Stimulated activated naive B cell treated with anti-CD40 and anti-IgM and Interleukin-4, amounts not matched to agents 10 μg/mL and 1 μg/mL and 100 μg/mL, for 72 hours (primary cell): ENCODE measurements around the gene PDGFC.

Source experiments
- ATAC-seq, 2 donors: fragments of 150-1000 bp; cut with Tn5 transposase; replicated peaks; 2 replicates each; pipeline ENCODE4 v1.10.0; 2021; ENCODE audit warnings: moderate library complexity in 1 of 2
- DNase-seq: peaks from one replicate; pipeline ENCODE4 v3.0.0; 2021
- H3K27ac Mint-ChIP-seq: one replicate; pipeline ENCODE4 v1.8.0; 2022; ENCODE audit warnings: mild to moderate bottlenecking, mixed read lengths
- H3K27me3 Mint-ChIP-seq, 2 donors: one replicate each; pipeline ENCODE4 v1.8.0; 2022; ENCODE audit warnings: mixed read lengths in 2 of 2
- H3K36me3 Mint-ChIP-seq, 2 donors: one replicate each; pipeline ENCODE4 v1.8.0; 2022; ENCODE audit warnings: mixed read lengths in 2 of 2, mild to moderate bottlenecking in 1 of 2
- H3K4me1 Mint-ChIP-seq, 2 donors: one replicate each; pipeline ENCODE4 v1.8.0; 2022; ENCODE audit warnings: mixed read lengths in 2 of 2, mild to moderate bottlenecking in 1 of 2
- H3K4me3 Mint-ChIP-seq, 2 donors: one replicate each; pipeline ENCODE4 v1.8.0; 2022; ENCODE audit warnings: mild to moderate bottlenecking in 2 of 2, mixed read lengths in 2 of 2, moderate library complexity in 1 of 2
- H3K9me3 Mint-ChIP-seq, 2 donors: one replicate each; pipeline ENCODE4 v1.8.0; 2022; ENCODE audit warnings: mixed read lengths in 2 of 2, mild to moderate bottlenecking in 1 of 2

The PDGFC gene

GRCh38 chr4:156992943-156993342 lies 21.3 kb upstream of the PDGFC start:
- H3K4me1 Mint-ChIP-seq = no peaks in the 10 kb centered on the region
- H3K4me3 Mint-ChIP-seq = no peak overlapping the region
- no peaks in the 10 kb centered on the region for H3K27me3 Mint-ChIP-seq
- H3K27ac Mint-ChIP-seq = no peak overlapping the region
- ATAC-seq (no peak), DNase-seq (no peak)
- peaks cover 0 to 2% of the 10 kb centered on the region in 2 donors for H3K36me3 Mint-ChIP-seq
- H3K9me3 Mint-ChIP-seq = peaks cover 16 to 17% of the 10 kb centered on the region in 2 donors

- H3K4me1 Mint-ChIP-seq = no peaks in the 10 kb centered on the region
- H3K4me3 Mint-ChIP-seq = no peak overlapping the region
- peaks cover 0 to 2% of the 10 kb centered on the region in 2 donors for H3K36me3 Mint-ChIP-seq
- DNase-seq (no peak), ATAC-seq (no peak)
- H3K9me3 Mint-ChIP-seq = peaks cover 6 to 8% of the 10 kb centered on the region in 2 donors
- no peak overlapping the region for H3K27ac Mint-ChIP-seq
- no peaks in the 10 kb centered on the region for H3K27me3 Mint-ChIP-seq
Observed at GRCh38 chr4:156991161-156991560, 19.6 kb upstream of the PDGFC start.

GRCh38 chr4:156983366-156983765 lies 11.8 kb upstream of the PDGFC start:
- peaks cover under 1 to 5% of the 10 kb centered on the region in 2 donors for H3K9me3 Mint-ChIP-seq

GRCh38 chr4:156981262-156981769 lies 9.7 kb upstream of the PDGFC start:
- H3K27ac Mint-ChIP-seq = no peak overlapping the region
- ATAC-seq (no peak), DNase-seq (no peak)
- H3K4me3 Mint-ChIP-seq = no peak overlapping the region
- H3K27me3 Mint-ChIP-seq = no peaks in the 10 kb centered on the region
- peaks cover 0 to 5% of the 10 kb centered on the region in 2 donors for H3K9me3 Mint-ChIP-seq
- no peaks in the 10 kb centered on the region for H3K36me3 Mint-ChIP-seq
- H3K4me1 Mint-ChIP-seq = no peaks in the 10 kb centered on the region

More at GRCh38 chr4:156983366-156983765, 11.8 kb upstream of the PDGFC start:
- no peaks in the 10 kb centered on the region for H3K4me1 Mint-ChIP-seq
- DNase-seq (no peak), ATAC-seq (no peak)
- no peak overlapping the region for H3K4me3 Mint-ChIP-seq
- H3K27ac Mint-ChIP-seq = no peak overlapping the region
- no peaks in the 10 kb centered on the region for H3K36me3 Mint-ChIP-seq
- H3K27me3 Mint-ChIP-seq = no peaks in the 10 kb centered on the region

GRCh38 chr4:156977435-156978160 lies 6.0 kb upstream of the PDGFC start:
- Mint-ChIP-seq H3K4me1 (peaks cover 0 to 2% of the 10 kb centered on the region in 2 donors), H3K4me3 (no peak overlapping the region), H3K27ac (no peak overlapping the region), H3K27me3 (peaks cover 11 to 13% of the 10 kb centered on the region in 2 donors), H3K9me3 (no peaks in the 10 kb centered on the region), H3K36me3 (no peaks in the 10 kb centered on the region)
- DNase-seq = no peak
- no peak for ATAC-seq

GRCh38 chr4:156976147-156976546 lies 4.5 kb upstream of the PDGFC start:
- H3K4me3 Mint-ChIP-seq = no peak overlapping the region
- H3K9me3 Mint-ChIP-seq = no peaks in the 10 kb centered on the region
- DNase-seq (no peak), ATAC-seq (no peak)
- H3K27ac Mint-ChIP-seq = no peak overlapping the region
- peaks cover 2 to 9% of the 10 kb centered on the region in 2 donors for H3K4me1 Mint-ChIP-seq
- H3K36me3 Mint-ChIP-seq = no peaks in the 10 kb centered on the region
- peaks cover 15 to 20% of the 10 kb centered on the region in 2 donors for H3K27me3 Mint-ChIP-seq

GRCh38 chr4:156975686-156976085 lies 4.1 kb upstream of the PDGFC start:
- Mint-ChIP-seq H3K4me1 (peaks cover 6 to 14% of the 10 kb centered on the region in 2 donors), H3K9me3 (no peaks in the 10 kb centered on the region), H3K27me3 (peaks cover 19 to 24% of the 10 kb centered on the region in 2 donors), H3K4me3 (no peak overlapping the region), H3K27ac (no peak overlapping the region), H3K36me3 (no peaks in the 10 kb centered on the region)
- ATAC-seq = no peak
- DNase-seq = no peak

GRCh38 chr4:156974264-156974663 lies 2.7 kb upstream of the PDGFC start:
- Mint-ChIP-seq H3K4me3 (no peak overlapping the region), H3K27me3 (peaks cover 29 to 38% of the 10 kb centered on the region in 2 donors), H3K36me3 (no peaks in the 10 kb centered on the region), H3K9me3 (no peaks in the 10 kb centered on the region), H3K27ac (no peak overlapping the region), H3K4me1 (peaks cover 13 to 20% of the 10 kb centered on the region in 2 donors)
- no peak for DNase-seq
- no peak for ATAC-seq

- no peaks in the 10 kb centered on the region for H3K36me3 Mint-ChIP-seq
- H3K27ac Mint-ChIP-seq = no peak overlapping the region
- no peak for DNase-seq
- H3K27me3 Mint-ChIP-seq = peaks cover 40 to 46% of the 10 kb centered on the region in 2 donors
- H3K9me3 Mint-ChIP-seq = no peaks in the 10 kb centered on the region
- peak overlapping the region; percentile 47 to 72 for H3K4me3 Mint-ChIP-seq
- ATAC-seq = peak in 1 of 2 donors; percentile 8
- H3K4me1 Mint-ChIP-seq = peaks cover 13 to 20% of the 10 kb centered on the region in 2 donors
Observed at GRCh38 chr4:156972379-156973015, 898 bp upstream of the PDGFC start.

GRCh38 chr4:156971165-156971675 lies 379 bp downstream of the PDGFC start:
- Mint-ChIP-seq H3K27ac (no peak overlapping the region), H3K27me3 (peaks cover 45 to 46% of the 10 kb centered on the region in 2 donors), H3K36me3 (no peaks in the 10 kb centered on the region), H3K4me1 (peaks cover 13 to 20% of the 10 kb centered on the region in 2 donors), H3K4me3 (peak overlapping the region; percentile 77 to 82), H3K9me3 (no peaks in the 10 kb centered on the region)
- ATAC-seq (peak; percentile 26 to 28), DNase-seq (no peak)

- H3K9me3 Mint-ChIP-seq = no peaks in the 10 kb centered on the region
- peaks cover 45 to 46% of the 10 kb centered on the region in 2 donors for H3K27me3 Mint-ChIP-seq
- H3K4me3 Mint-ChIP-seq = peak overlapping the region; percentile 77 to 82
- DNase-seq (no peak), ATAC-seq (peak in 1 of 2 donors; percentile 34)
- peaks cover 13 to 20% of the 10 kb centered on the region in 2 donors for H3K4me1 Mint-ChIP-seq
- H3K27ac Mint-ChIP-seq = no peak overlapping the region
- H3K36me3 Mint-ChIP-seq = no peaks in the 10 kb centered on the region
Observed at GRCh38 chr4:156970501-156971164, 966 bp downstream of the PDGFC start.

GRCh38 chr4:156969911-156970310 lies 1.7 kb downstream of the PDGFC start:
- ATAC-seq (no peak), DNase-seq (no peak)
- Mint-ChIP-seq H3K4me1 (peaks cover 13 to 20% of the 10 kb centered on the region in 2 donors), H3K9me3 (no peaks in the 10 kb centered on the region), H3K4me3 (no peak overlapping the region), H3K36me3 (no peaks in the 10 kb centered on the region), H3K27me3 (peaks cover 40 to 45% of the 10 kb centered on the region in 2 donors), H3K27ac (no peak overlapping the region)

- Mint-ChIP-seq H3K4me1 (peaks cover 13 to 20% of the 10 kb centered on the region in 2 donors), H3K9me3 (no peaks in the 10 kb centered on the region), H3K36me3 (no peaks in the 10 kb centered on the region), H3K27ac (no peak overlapping the region), H3K27me3 (peaks cover 39 to 45% of the 10 kb centered on the region in 2 donors), H3K4me3 (no peak overlapping the region)
- ATAC-seq = no peak
- no peak for DNase-seq
Observed at GRCh38 chr4:156969101-156969500, 2.5 kb downstream of the PDGFC start.

- Mint-ChIP-seq H3K4me3 (no peak overlapping the region), H3K27ac (no peak overlapping the region), H3K4me1 (peaks cover 13 to 20% of the 10 kb centered on the region in 2 donors), H3K9me3 (no peaks in the 10 kb centered on the region), H3K27me3 (peaks cover 39 to 40% of the 10 kb centered on the region in 2 donors), H3K36me3 (no peaks in the 10 kb centered on the region)
- peak; percentile 14 for DNase-seq
- ATAC-seq = peak; percentile 57 to 64
Observed at GRCh38 chr4:156968479-156968984, 3.1 kb downstream of the PDGFC start.
